GM19025 (cell line): ENCODE data around the gene MAOA.

ENCODE experiments used
- ATAC-seq: cut with Tn5 transposase; IDR thresholded peaks from one replicate; pipeline ENCODE4 v1.9.1; 2021; ENCODE audit warnings: mild to moderate bottlenecking, low read depth, moderate library complexity; ENCODE audit not compliant: unreplicated experiment

The MAOA gene

DNA sequence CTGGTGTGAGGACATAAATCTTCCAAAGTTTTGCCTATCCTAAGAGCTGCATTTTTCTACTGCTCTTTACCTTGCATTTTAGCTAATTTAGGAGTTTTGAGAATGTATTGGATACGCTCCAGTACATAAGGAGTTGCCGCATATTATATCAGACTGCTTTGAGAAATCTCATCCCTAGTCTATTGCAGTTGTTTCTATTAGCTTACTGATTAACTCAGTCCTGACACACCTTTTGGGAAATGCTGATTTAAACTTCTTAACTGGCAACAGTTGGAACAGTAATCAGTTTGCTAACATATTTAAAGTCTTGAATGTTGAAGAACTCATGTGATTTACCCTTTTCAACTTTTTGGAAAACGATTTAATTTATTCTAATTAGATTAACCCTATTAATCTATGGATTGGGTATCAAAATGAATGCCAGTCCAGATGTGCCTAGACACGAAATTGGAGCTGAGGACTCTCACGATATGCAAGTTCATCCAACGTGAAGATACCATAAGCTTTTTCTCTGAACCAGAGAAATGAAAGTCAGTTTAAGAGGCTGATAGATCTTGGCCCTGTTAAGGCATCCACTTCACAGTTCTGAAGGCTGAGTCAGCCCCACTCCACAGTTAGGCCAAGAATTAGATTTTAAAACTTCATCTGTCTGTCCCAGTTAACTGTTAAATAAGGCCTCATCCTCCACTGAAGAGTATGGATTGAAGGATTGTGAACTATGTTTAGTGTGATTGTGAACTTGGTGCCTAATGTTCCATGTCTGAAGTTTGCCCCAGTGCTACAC, 90.0 kb downstream of the MAOA start:
- ATAC-seq: no peak

DNA sequence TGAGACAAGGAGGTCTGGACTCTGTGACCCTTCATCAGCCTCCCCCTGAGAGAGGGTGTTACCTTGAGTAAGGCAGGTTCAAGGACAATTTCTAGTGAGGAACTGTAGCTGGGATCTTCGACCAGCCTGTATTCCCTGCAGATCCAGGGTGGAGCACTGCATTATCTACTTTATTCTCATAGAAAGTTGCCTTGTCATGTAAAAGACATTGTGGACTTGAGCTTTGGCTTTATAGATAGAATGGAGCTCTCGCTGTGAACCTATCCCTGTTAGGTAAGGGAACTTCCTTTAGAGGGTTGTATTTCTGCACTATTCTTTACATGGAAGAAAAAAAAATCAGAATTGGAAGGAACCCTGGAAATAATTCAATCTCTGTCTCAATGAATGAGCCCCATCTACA, 91.4 kb downstream of the MAOA start:
- ATAC-seq: no peak

DNA sequence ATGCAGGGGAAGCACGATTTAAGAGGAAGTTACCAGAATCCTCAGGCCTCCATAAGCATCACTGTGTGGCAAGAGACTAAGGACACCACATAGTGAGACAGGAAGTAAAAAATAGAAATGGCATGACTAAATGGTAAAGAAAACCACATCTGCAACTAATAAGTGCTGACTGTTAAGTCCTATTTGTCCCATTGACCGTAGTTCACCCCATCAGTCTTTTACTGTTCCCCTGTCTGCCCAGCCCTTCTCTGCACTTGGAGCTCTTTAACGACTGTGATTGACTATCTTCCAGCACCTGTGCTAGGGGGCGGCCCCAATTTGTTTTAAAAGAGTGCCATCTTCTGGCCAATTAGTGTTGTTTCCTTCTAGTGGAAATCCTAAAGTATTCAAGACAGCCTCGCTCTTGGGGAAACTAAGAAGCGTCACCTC, 94.2 kb downstream of the MAOA start:
- no peak for ATAC-seq

- ATAC-seq: no peak
These were observed 97.5 kb downstream of the MAOA start for GRCh38 chrX:43753637-43754036.

- ATAC-seq: no peak
These were observed 100.0 kb downstream of the MAOA start for GRCh38 chrX:43756076-43756475.

DNA sequence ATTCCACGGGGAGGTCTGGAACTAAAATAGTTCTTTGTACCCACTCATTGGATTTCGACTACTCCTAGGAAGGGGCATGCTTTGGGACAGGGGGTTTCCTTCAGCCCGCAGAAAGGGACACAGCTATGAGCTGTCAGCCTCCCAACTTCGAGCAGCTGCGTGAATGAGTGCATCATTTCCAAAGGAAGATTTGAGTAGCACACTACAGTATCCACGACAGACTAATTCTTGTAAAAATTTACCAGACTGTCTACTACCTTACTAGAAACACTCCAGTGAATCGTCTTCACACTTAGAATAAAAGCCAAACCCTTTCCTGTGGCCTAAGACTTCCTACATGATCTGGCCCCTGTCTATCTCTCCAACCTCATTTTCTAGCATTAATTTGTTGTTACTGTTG, 101.9 kb downstream of the MAOA start:
- no peak for ATAC-seq

- ATAC-seq: no peak
These were observed 130.0 kb downstream of the MAOA start for GRCh38 chrX:43785930-43786591.
